ENCODE data around the gene ZGPAT. TPM values are rescaled to one million over a fixed set of nuclear protein-coding genes. Genes with fewer than 3 reads are reported as not detected.

The ZGPAT gene
- total RNA-seq, 4 donors from 2014 or later = 22.5 to 38.9 (median 28.6) TPM

DNA sequence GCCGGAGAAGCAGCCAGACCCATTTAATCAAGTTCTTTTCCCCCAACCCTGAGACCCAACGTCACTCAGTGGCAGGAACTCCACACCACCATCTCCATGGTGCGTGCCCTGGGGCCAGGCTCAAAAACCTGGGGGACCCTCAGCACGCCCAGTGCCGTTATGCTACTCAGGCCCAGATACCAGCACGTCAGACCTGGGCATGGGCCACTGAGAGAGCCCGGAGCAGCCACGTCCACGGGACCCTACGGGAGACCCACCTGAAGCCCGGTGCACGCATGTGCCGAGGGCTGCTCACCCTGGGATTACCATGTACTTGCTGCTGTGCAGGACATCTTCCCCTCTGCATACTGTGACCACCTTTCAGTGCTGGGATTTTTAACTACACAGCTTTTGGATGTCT is 45.5 kb downstream of the ZGPAT start:
- Histone ChIP-seq H3K36me3 (peaks cover 0 to 56% (median 11%) of the 10 kb centered on the region in 4 donors), H3K27ac (replicated peaks in 1 of 4) (no peak overlapping the region), H3K9me3 (no peaks in the 10 kb centered on the region), H3K4me3 (no peak overlapping the region), H3K4me1 (no peaks in the 10 kb centered on the region), H3K27me3 (no peaks in the 10 kb centered on the region)
- WGBS = 86% methylated on average over 7 of the region's 13 CpGs
- intact Hi-C loops (cut with DNase I) = no loop called here
- TF ChIP-seq, protein P1, sequence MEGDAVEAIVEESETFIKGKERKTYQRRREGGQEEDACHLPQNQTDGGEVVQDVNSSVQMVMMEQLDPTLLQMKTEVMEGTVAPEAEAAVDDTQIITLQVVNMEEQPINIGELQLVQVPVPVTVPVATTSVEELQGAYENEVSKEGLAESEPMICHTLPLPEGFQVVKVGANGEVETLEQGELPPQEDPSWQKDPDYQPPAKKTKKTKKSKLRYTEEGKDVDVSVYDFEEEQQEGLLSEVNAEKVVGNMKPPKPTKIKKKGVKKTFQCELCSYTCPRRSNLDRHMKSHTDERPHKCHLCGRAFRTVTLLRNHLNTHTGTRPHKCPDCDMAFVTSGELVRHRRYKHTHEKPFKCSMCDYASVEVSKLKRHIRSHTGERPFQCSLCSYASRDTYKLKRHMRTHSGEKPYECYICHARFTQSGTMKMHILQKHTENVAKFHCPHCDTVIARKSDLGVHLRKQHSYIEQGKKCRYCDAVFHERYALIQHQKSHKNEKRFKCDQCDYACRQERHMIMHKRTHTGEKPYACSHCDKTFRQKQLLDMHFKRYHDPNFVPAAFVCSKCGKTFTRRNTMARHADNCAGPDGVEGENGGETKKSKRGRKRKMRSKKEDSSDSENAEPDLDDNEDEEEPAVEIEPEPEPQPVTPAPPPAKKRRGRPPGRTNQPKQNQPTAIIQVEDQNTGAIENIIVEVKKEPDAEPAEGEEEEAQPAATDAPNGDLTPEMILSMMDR (IDR thresholded peaks at IDR 0.05) = no peak
- TF ChIP-seq POLR2AphosphoS5 (IDR thresholded peaks at IDR 0.05) = no peak
- no peak for TF ChIP-seq POLR2A (IDR thresholded peaks at IDR 0.05; ENCODE audit: low read depth)
- TF ChIP-seq EP300 (IDR thresholded peaks at IDR 0.05) = no peak
- no peak for DNase-seq (ENCODE audit: extremely low spot score)

DNA sequence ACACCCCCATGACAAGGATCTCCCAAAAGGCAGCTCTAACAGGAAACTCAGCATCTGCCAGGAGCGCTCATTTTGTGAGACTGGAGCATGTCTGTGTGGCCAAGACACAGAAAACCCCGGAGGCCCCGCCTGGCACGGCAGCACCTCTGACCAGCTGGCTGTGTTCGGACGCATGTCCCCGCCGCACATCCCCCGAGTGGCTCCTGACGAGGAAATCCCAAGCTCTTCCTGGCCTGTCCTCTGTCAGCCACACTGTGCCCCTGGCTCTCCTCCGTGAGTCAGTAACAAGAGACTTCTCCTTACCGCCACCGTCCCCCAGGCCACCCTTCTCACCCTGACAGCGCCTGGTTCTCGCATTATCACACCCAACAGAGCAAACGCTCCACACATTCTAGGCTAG is 46.2 kb downstream of the ZGPAT start:
- peaks cover 0 to 50% (median 11%) of the 10 kb centered on the region in 4 donors for H3K36me3 ChIP-seq
- intact Hi-C loops (cut with DNase I) = no loop called here
- H3K4me1 ChIP-seq = no peaks in the 10 kb centered on the region
- no peak overlapping the region for H3K4me3 ChIP-seq
- no peak overlapping the region for H3K27ac ChIP-seq (replicated peaks in 1 of 4)
- WGBS = 85% methylated on average over 16 of the region's 16 CpGs
- TF ChIP-seq, protein P1 (IDR thresholded peaks at IDR 0.05) = no peak
- TF ChIP-seq EP300 (IDR thresholded peaks at IDR 0.05) = no peak
- H3K27me3 ChIP-seq = no peaks in the 10 kb centered on the region
- H3K9me3 ChIP-seq = no peaks in the 10 kb centered on the region
- no peak for DNase-seq (ENCODE audit: extremely low spot score)

DNA sequence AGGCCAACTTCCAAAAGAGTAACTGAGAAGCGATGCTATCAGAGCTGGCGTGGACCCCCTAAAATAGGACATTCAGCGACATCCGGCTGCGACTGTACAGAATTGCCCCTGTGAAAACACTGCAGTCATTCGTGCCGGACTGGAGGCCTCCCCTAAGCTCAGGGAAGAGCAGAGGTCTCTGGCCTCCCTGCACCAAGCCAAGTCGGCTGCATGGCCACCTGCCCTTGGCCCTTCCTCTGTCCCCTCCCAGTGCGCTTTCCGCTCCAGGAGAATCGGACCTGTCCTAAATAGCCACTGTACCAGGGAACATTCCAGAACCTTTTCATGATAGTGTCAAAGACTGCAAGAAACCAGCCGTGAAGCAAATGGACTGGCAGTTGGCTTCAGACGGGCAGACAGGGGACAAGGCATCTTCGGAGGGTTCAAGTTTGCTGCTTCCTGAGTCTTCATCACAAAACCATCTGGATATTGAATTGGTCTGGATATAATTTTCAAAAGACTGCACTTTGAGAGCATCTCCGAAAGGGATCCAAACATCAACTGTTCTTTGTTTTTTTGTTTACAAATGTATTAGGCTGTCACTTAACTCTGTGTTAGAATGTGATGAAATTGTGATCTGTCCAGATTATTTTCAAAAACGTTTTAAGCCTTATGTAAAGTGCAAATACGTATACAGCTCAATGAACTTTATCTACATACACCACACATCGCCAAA is 48.3 kb downstream of the ZGPAT start:
- Histone ChIP-seq H3K27ac (replicated peaks in 1 of 4) (no peak overlapping the region), H3K27me3 (no peaks in the 10 kb centered on the region), H3K4me3 (no peak overlapping the region), H3K9me3 (no peaks in the 10 kb centered on the region), H3K36me3 (peaks cover 0 to 31% (median 8%) of the 10 kb centered on the region in 4 donors), H3K4me1 (no peaks in the 10 kb centered on the region)
- intact Hi-C loops (cut with DNase I) = no loop called here
- DNase-seq (ENCODE audit: extremely low spot score) = no peak
- 83% methylated on average over 18 of the region's 18 CpGs for WGBS
- TF ChIP-seq POLR2A (IDR thresholded peaks at IDR 0.05; ENCODE audit: low read depth) = no peak
- no peak for TF ChIP-seq EP300 (IDR thresholded peaks at IDR 0.05)
- TF ChIP-seq POLR2AphosphoS5 (IDR thresholded peaks at IDR 0.05) = no peak
- TF ChIP-seq, protein P1 (IDR thresholded peaks at IDR 0.05) = no peak

DNA sequence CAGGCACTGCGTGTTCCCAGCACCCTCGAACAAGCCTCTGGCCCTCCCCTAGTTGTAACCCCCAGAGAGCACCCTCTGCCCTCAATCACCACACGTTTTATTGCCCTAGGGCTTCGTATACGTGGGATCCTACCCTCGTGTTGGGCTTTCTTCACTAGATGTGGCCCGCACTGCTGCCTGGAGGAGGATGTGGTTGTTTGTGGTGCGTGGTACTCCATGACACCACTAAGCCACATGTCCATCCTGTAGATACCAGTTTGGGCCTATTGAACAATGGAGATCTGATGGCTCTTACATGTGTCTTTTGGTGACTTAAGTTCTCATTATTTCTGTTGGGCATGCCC is 48.8 kb downstream of the ZGPAT start:
- TF ChIP-seq POLR2AphosphoS5 (IDR thresholded peaks at IDR 0.05) = no peak
- TF ChIP-seq, protein P1 (IDR thresholded peaks at IDR 0.05) = no peak
- TF ChIP-seq EP300 (IDR thresholded peaks at IDR 0.05) = no peak
- TF ChIP-seq POLR2A (IDR thresholded peaks at IDR 0.05; ENCODE audit: low read depth) = no peak

DNA sequence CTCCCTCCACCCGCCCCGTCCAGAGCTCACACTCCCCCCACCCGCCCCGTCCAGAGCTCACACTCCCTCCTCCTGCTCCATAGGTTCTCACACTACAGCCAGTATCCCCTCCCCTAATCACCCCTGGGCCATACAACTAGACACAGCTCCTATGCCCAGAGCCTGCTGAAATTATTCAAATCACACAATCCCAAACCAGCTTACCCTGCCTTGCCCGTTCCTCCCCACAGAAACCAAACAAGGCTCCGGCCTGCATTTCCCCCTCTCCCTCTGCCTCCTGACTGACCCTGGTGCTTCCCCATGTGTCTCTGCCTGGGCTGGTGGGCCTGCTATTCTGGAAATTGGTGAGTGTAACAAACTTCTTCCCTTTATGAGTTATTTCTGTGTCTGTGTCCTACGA is 50.3 kb downstream of the ZGPAT start:
- TF ChIP-seq EP300 (IDR thresholded peaks at IDR 0.05) (no peak), POLR2AphosphoS5 (IDR thresholded peaks at IDR 0.05) (no peak), POLR2A (IDR thresholded peaks at IDR 0.05; ENCODE audit: low read depth) (no peak)
- TF ChIP-seq, protein P1 (IDR thresholded peaks at IDR 0.05) = no peak
- intact Hi-C loops (cut with DNase I) = no loop called here
- H3K4me1 ChIP-seq = no peaks in the 10 kb centered on the region
- no peak overlapping the region for H3K27ac ChIP-seq (replicated peaks in 1 of 4)
- no peak for DNase-seq (ENCODE audit: extremely low spot score)
- H3K36me3 ChIP-seq = peaks cover 0 to 30% (median 2%) of the 10 kb centered on the region in 4 donors
- H3K27me3 ChIP-seq = no peaks in the 10 kb centered on the region
- H3K9me3 ChIP-seq = no peaks in the 10 kb centered on the region
- WGBS = 93% methylated on average over 3 of the region's 7 CpGs
- H3K4me3 ChIP-seq = no peak overlapping the region

More for the DNA sequence above, 48.8 kb downstream of the ZGPAT start:
- Histone ChIP-seq H3K4me3 (no peak overlapping the region), H3K36me3 (peaks cover 0 to 29% (median 8%) of the 10 kb centered on the region in 4 donors), H3K27ac (replicated peaks in 1 of 4) (no peak overlapping the region), H3K27me3 (no peaks in the 10 kb centered on the region), H3K9me3 (no peaks in the 10 kb centered on the region), H3K4me1 (no peaks in the 10 kb centered on the region)
- intact Hi-C loops (cut with DNase I) = no loop called here
- WGBS = 75% methylated on average over 8 of the region's 8 CpGs
- DNase-seq (ENCODE audit: extremely low spot score) = no peak
